Astrocyte (in vitro differentiated cells and primary cell): ENCODE measurements around the gene RAB3GAP2.

ENCODE experiments used
- EZH2 ChIP-seq: IDR thresholded peaks from 2 replicates; pipeline ENCODE4 v1.6.1; 2012; ENCODE audit warnings: mild to moderate bottlenecking, low read length, inconsistent platforms; ENCODE audit not compliant: insufficient read depth
- TF ChIP-seq, protein P1 (sequence below): IDR thresholded peaks from 2 replicates; pipeline ENCODE4 v1.5.1; 2011; ENCODE audit warnings: low read depth, mild to moderate bottlenecking, inconsistent platforms, low read length, moderate library complexity; ENCODE audit not compliant: insufficient read depth

DNA sequence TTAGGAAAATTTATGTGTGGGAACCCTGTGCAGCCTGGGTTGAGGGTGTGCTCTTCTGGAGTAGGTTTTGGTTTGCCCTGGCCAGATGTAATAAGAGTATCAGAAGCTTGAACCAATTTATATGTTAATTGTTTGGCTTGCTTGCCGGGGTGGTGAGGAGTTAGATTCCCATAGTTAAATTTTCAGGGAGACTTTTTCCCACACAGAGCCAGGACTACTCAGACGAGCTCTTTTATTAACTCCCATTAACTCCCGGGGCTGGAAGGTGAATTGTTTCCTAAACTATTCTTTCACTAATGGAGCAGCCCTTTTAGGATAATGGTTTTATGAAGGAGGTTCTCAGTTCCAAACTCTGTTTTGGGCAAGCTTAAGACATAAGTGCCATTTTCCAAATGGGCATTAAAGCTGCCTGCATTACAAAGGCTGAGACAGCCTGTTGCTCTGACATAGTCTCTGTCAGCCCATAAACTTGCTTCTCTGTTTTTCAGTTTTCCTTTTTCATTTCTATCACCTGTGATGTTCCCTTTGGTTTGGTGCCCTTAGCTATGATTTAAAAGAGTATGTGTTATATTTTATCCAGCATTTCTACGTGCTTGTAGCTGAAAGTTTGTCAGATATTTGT lies 18.0 kb upstream of the RAB3GAP2 start:
- TF ChIP-seq, protein P1, sequence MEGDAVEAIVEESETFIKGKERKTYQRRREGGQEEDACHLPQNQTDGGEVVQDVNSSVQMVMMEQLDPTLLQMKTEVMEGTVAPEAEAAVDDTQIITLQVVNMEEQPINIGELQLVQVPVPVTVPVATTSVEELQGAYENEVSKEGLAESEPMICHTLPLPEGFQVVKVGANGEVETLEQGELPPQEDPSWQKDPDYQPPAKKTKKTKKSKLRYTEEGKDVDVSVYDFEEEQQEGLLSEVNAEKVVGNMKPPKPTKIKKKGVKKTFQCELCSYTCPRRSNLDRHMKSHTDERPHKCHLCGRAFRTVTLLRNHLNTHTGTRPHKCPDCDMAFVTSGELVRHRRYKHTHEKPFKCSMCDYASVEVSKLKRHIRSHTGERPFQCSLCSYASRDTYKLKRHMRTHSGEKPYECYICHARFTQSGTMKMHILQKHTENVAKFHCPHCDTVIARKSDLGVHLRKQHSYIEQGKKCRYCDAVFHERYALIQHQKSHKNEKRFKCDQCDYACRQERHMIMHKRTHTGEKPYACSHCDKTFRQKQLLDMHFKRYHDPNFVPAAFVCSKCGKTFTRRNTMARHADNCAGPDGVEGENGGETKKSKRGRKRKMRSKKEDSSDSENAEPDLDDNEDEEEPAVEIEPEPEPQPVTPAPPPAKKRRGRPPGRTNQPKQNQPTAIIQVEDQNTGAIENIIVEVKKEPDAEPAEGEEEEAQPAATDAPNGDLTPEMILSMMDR, result no peak
- TF ChIP-seq EZH2, result no peak
